NCI-H2081 treated with DMSO at 0.1 percent for 48 hours (cell line): Measurements from ENCODE around the gene CD180.

ENCODE experiments used
- DNase-seq: peaks from one replicate; lab custom pipeline; 2025; lab: John Stamatoyannopoulos, UW

Gene CD180

DNA sequence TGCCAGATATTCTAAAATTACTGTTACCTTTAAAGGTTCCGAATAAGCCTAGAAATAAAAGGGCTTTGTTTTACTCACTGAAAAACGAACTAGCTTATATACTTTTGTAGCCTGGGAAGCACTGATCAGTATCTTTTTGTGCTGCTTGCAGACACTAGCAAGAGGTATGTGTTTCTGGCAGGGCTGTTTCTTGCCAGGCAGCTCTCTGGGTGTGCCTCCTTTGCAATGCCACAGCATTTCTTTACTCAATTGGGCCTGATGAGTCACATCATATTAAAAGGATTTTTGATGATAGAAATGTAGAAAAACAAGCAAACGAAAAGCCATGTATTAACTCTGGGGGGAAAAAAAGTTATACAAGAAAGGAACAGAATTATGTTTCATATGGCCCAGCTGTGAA lies 35.6 kb downstream of the CD180 start:
- no peak for DNase-seq

DNA sequence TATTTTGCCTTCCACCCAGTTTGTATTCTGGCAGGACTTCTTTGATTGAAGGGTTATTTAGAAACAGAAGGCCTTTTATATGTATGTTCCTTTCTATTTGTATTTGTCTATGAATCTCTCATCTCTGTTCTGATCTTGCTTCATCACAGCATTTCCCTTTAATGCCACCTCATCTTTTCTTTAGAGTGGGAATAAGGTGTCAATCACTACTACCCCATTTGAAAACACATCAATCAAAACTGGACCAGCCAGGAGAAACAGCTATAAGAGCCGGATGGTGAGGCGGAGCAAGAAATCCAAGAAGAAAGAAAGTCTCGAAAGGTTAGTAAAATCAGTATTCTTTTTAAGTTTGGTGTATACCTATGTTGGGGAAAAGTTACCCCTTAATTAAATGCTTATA lies 36.3 kb downstream of the CD180 start:
- no peak for DNase-seq

DNA sequence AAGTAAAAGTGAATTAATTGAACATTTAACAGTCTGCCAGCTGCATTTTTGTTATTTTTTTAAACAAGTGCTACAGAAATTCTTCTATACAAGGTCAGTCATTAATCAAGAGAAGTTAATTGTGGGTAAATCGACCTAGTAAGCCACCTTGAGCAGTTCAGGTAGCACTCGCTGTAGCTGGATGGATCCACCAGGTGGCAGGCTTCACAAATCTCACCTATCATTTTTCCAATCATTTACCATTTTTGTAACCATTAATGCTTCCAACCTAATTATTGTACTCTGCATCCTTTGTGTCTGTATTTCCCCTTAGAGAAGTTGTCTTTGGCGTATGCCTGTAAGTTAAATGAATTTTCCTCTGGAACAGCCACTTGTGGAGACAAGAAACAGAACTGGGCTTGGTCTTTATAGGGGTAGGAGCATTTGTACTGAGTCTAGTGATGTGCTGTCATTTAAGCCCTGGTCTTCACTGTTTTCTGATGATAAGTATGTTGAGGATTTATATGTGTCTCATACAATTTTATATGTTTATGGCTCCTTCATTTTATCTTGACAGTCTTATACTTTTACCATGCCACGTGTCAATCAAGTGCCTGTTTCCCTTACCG lies 39.5 kb downstream of the CD180 start:
- DNase-seq, result no peak

DNA sequence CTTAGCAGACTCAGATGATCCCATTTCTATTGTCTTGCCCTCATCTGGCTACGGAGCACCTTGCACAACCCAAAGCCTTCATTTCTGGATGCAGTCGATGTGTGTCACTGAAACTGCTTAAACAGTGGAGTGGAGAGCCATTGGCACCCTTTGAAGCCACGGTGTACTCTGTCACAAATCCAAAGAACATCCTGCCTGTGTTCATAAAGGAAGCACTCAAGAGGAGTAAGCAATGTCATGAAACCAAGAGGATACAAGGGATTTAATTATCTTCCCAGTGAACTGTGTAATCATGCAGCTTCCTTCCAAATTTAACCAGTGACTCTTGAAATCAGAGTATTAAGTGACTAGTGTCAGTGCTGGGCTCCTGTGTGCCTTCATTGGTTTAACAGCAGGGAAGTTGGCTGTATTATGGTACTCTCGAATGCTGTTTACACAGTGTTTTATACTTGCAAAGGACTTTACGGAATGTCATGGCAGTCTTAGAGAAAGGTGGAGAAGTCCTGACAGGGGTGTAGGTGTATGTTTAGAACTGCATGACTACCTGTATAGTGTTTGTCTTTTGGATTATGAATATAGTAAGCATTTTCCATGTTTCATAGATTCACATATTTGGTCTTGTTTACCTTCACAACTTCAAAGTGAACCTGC lies 41.9 kb downstream of the CD180 start:
- DNase-seq, result no peak

DNA sequence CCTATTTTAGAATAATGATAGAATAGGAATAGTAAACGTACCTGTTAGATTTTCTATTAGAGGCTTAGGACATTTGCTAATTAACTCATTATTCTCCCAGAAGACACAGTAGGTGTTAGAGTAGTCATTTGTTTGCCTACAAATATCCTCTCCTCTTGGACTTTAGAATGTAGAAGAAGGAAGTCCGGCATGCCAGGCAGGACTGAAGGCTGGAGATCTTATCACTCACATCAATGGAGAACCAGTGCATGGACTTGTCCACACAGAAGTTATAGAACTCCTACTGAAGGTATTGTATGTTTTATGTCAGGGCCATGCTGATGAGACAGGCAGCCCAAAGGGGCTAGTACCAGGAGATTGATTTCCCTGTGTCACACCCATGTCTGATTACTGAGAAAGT lies 43.3 kb downstream of the CD180 start:
- DNase-seq, result no peak

DNA sequence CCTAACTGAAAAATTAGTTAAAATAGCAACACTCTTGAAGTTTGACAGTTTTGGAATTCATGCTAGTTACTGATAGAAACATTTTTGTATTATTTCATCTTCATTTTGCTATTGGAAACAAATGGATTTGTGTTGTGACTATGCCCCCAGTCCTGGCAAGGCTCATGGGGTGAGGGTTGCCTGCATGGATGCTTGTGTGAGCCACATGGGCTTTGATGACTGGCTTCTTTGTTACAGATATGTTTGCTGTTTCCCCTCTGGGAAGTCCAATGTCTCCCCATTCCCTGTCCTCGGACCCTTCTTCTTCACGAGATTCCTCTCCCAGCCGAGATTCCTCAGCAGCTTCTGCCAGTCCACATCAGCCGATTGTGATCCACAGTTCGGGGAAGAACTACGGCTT lies 44.2 kb downstream of the CD180 start:
- DNase-seq, result no peak

DNA sequence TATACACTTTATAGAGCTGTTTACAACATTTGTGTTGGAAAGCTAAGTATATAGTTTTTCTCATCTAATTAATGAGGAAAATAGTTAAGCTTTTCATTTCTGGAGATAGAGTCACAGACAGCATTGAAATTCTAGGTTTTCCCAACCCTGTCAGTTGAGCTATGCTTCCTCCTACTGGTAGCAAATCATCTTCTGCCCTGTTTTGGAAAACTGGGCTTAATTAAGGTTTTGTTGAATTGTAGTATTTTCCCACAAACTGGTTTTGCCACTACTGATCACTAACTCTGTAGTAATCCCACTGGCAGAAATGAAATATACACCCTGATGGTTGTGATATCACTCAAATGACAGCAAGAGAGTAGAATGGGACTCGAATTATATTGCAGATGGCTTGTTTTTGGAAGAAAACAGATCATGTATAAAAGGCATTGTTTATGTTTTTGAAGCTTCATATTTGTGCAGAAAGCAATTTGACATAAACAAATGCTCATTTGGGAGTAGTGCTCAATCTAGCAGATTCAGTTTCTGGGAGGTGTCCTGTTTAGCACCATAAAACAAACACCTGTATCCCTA lies 46.6 kb downstream of the CD180 start:
- DNase-seq, result no peak

DNA sequence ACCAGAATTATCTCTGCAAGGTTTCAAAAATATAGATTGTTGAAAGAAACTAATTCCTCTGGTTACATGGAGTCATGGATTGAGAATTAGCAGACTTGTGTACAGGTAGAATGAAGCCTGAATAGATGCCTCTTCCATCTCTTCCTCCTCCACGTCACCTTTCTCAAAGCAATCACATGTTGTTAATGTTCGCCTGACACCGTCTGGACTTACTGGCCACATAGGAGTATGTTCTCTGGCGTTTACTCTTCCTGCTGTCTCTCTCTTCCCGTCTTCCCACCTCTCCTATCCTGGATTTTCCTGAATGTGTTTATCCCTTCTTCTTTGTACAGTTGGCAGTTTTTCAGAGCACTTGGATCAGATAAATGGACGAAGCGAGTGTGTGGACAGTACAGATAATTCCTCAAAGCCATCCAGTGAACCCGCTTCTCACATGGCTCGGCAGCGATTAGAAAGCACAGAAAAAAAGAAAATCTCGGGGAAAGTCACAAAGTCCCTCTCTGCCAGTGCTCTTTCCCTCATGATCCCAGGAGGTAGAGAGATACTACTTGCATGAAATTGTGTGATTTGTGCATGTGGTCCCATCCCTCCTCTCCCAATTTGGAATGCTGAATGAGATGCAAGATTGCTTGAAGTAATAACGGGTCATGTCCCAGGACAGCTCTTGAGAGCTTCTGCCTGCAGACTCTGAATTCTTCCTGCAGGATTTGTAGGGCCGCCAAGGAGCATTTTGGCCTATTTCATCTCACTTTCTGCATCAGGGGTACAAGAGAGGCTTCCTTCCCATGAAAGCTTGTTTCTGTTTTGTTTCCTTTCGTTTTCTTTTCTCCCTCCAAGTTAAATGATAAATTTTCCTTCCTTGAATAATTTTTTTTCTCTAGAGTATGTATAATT lies 47.3 kb downstream of the CD180 start:
- no peak for DNase-seq

DNA sequence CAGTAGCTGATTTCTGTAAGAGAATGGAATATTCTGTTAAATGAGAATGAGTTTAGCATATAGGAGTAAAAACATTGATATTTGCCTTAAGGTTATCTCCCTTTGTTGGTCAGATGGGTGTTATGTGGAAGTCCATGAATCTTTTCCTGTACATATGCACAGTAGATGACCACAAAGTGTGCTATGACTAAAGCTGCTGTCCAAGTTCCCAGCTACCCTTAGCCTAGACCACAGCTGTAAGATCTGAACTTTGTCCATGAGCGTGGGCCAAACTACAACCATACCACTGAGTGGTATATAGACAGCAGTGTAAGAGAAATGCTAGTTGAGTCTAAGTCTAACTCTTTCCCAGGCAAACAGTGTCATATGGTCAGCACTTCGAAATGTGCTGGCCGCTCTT lies 48.8 kb downstream of the CD180 start:
- no peak for DNase-seq

DNA sequence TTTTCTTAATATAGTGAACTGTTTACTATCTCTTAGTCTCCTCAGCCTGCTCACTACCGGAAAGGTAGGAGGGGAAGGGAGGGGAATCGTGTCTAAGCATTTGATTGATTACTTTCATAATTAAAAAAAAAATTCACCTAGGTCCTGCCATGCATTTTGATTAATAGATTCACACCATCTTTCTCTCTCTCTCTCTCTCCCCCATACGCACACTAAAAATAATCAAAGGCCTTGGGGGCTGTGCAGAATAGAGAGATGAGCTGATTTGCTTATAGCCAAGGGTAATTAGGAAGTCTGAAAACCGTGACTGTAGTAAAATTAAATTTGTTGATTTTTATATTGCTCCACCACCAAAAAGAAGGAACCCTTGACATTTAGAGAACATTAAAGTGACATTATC lies 49.6 kb downstream of the CD180 start:
- no peak for DNase-seq

DNA sequence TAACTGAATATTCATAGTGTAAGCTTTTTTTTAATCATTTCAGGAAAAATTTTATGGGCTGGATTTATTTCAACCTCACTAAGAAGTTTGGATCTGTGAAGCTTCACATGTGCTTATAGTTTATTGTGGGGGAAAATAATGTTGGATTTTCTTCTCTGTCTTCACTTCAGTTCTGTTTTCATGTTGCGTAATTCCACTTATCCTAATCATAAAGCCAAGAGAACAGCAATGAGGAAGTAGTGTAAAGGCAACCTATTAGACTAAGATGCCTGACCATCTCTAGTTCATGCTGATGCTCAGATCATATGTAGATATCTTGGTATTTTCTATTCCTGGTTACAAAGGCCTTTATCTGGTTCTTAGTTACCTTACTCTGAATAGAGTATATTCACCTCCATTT lies 50.0 kb downstream of the CD180 start:
- no peak for DNase-seq

DNA sequence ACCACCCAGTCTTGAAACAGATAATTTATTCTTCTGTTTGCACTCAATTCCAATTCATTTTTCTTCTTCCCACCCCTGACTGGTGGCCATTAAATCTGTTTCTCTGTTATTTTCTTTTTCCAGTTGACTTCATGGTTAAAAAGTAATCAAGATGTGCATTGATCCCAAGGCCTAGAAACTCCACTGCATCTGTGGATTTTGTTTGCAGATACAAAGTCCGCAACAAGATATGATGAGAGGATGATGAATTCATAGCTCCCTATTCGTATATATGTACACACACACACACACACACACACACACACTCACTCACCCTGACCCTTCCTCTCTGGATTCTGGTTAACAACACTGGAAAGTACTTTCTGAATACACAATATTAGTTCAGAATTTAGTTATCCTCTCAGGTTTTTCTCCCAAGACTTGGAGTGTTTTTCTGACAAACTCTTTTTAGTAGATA lies 52.4 kb downstream of the CD180 start:
- no peak for DNase-seq

DNA sequence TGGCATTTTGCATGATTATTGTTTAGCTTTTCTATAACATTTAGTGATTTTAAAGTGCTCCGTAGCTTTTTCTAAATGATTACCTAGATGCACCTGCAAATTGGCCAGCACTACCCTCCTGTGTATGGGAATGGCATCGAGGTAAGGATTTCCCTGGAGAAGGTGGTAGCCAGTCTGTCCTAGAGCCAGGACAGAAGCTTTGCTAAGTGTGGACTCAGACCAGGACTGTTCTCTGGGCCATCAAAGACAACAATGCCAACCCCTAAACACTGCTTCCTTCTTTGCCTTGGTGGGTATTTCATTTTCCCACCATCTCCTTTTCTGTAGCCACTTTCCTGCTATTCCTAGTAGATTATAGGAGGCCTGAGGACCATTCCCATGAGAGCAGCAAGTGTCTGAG lies 53.0 kb downstream of the CD180 start:
- DNase-seq, result no peak

DNA sequence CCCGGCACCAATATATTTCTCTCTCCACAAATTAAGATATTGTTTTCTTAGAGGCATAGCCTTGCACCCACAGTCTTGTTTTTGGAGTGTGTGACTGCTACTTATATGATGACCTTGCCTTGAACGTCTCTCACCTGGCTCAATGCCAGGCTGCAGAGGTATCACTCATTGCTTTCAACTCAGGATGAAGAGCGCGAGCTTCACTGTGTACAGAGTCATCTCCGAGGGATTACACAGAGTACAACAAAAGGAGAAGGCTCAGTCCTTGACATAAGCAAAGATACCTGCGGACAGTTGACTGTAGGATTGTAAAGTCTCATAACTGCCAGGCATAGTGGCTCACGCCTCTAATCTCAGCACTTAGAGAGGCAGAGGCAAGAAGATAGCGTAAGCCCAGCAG lies 53.8 kb downstream of the CD180 start:
- no peak for DNase-seq

DNA sequence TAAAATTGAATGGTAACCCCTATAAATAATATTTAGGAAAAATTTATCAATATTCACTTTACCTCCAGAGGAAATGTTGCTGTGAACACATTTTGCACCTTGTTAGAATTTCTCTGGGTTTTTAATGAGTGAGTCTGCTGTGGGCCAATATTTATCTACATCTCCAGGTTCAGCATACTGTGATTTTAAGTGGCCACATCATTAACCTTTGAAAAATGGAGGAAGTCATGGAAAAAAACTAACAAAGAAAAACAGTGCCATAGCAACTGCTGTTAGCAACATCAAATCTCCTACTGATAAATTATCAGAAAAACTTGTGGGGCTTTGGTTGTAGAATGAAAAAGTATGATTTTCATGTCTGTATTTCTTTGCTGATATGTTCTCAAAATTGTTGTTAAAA lies 55.0 kb downstream of the CD180 start:
- DNase-seq, result no peak

DNA sequence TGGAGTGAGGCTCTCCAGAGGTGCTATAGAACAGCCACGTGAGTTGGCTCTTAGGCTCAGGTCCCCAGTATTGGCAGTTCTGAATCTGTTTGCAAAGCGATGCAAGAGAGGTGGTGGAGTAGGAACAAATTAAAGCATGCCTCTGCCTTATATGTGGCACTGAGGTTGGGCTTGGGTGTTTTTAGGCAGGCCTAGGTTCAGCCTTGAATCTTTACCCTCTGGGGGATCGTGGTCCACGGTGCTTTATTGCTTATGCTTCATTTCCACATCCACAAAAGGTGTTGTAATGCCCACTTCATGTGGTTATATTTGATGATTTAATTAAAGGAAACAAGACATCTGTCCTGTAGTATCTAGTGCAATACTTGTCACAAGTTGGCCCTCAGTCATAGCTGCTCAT lies 56.2 kb downstream of the CD180 start:
- no peak for DNase-seq

DNA sequence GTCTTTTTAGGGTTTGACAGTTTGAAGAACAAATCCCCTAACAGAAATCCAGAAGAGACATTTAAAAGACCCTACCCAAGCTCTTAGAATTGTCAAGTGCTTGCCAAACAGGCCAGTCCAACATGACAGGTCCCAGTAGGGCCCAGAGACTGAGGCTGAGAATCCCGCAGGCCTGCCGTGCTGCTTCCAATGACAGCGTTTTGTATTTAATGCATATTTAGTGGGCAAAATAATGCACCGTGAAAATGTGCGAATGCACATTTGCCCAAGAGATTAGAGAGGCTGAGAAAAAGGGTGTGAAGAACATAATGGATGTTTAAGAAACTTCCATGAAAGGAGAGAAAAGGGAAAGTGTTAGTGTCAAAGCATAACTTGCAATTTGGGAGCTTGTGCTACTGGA lies 57.6 kb downstream of the CD180 start:
- no peak for DNase-seq

DNA sequence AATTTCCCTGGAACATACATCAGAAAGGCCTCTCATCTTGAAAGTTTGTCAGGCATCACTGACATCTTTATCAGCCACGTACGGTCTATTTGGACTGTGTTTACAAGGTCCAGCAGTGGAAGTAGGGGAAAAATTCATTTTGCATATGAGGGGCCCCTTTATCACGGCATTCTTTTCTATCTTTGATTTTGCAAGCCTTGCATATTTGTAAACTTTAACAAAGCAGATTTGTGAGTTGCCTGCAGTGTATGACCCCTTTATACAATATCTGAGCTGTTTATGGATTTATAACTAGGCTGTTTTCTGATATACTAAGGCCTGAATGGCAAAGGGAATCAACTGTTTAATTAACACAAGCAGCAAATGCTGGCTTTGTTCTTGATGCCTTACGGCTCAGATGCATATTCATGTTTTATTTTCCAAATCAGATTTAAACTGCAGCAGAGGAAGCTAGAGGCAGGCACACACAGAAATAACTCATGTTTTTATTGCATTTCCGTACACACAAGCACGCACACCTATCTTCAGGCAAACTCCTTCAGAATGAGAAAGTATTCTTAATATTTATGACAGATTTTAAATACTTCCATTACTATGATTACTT lies 61.1 kb downstream of the CD180 start:
- DNase-seq, result no peak

DNA sequence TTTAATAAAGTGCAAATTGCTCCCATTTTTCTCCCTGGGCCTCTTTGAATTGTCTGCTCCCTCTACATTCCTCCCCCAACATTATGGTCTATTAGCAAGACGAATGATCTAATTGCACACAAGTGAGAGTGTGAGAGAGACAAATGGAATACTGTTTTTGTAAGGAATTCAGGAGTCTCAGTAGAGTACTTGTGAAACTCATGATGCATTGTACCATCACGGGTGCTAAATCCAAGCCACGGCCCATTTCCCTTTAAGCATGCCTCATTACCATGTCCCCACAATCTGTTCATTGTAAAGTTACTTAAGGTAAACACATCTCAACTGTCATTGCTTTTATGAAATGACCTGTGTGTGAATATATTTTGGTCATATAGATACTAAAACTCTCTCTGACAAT lies 62.8 kb downstream of the CD180 start:
- no peak for DNase-seq

DNA sequence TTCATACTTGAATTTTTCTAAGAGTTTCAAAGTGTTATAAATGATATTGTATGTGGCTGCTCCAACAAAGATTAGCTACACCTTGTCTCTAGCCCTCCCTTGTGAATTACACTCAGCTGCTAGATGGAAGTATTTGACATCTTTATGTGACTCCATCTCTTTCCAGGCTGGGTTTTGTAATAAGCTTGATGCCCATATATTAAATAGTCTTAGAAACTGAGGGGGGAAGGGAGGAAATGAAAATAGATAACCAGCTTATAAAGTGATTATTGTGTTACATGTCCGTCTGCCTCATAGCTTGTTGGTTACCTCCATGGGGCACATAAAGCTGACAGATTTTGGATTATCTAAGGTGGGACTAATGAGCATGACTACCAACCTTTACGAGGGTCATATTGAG lies 63.4 kb downstream of the CD180 start:
- DNase-seq, result no peak

DNA sequence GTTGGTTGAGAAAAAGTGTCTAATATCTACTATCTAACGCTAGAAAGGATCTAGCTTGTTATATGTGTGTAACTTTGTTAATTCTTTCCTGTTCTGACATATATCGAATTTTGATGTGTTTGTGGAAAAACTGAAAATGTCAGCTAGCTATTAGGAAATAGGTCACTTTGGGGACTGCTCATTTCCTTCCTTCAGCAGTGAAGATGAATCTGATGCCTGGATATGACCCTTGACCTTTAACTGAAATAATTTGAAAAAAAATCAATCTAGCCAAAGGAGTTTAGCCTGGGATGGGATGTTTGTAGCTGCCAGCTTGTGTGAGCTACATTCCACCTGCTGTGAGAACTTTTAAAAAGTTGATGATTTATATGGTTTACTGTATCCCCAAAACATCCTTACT lies 66.8 kb downstream of the CD180 start:
- no peak for DNase-seq
